Measurements from ENCODE around the gene AK5.

- TF ChIP-seq CTCF (conservative IDR thresholded peaks at IDR 0.05; ENCODE audit: low read length) (no peak), EZH2phosphoT487 (IDR thresholded peaks at IDR 0.05; ENCODE audit: borderline replicate concordance) (no peak)
Measured at GRCh38 chr1:77350012-77350770, 68.4 kb downstream of the AK5 start.

Data from Loucy (cell line).